GM10847 (cell line): Measurements from ENCODE around the gene HCLS1.

Source experiments
- POLR2A ChIP-seq: IDR thresholded peaks from 2 replicates; pipeline ENCODE4 v1.6.1; 2011; ENCODE audit not compliant: insufficient read length; ENCODE audit errors: extremely low read depth

HCLS1 gene

GRCh38 chr3:121665488-121665887 lies 4.8 kb upstream of the HCLS1 start:
- no peak for TF ChIP-seq POLR2A

- TF ChIP-seq POLR2A, result no peak
Observed at GRCh38 chr3:121663171-121663847, 2.6 kb upstream of the HCLS1 start.

- no peak for TF ChIP-seq POLR2A
Observed at GRCh38 chr3:121662742-121663141, 2.0 kb upstream of the HCLS1 start.

GRCh38 chr3:121661376-121661775 lies 673 bp upstream of the HCLS1 start:
- TF ChIP-seq POLR2A, result no peak

- no peak for TF ChIP-seq POLR2A
Observed at GRCh38 chr3:121659586-121659985, 1.1 kb downstream of the HCLS1 start.

GRCh38 chr3:121658716-121659435 lies 1.8 kb downstream of the HCLS1 start:
- no peak for TF ChIP-seq POLR2A

GRCh38 chr3:121654493-121655385 lies 6.0 kb downstream of the HCLS1 start:
- no peak for TF ChIP-seq POLR2A

- TF ChIP-seq POLR2A, result no peak
Observed at GRCh38 chr3:121651684-121652083, 9.0 kb downstream of the HCLS1 start.

GRCh38 chr3:121649645-121650044 lies 11.1 kb downstream of the HCLS1 start:
- TF ChIP-seq POLR2A, result no peak

GRCh38 chr3:121648219-121648958 lies 12.3 kb downstream of the HCLS1 start:
- TF ChIP-seq POLR2A, result no peak

- TF ChIP-seq POLR2A, result no peak
Observed at GRCh38 chr3:121645054-121645453, 15.6 kb downstream of the HCLS1 start.

- no peak for TF ChIP-seq POLR2A
Observed at GRCh38 chr3:121642601-121643314, 17.9 kb downstream of the HCLS1 start.

- no peak for TF ChIP-seq POLR2A
Observed at GRCh38 chr3:121641127-121641526, 19.6 kb downstream of the HCLS1 start.

- TF ChIP-seq POLR2A, result no peak
Observed at GRCh38 chr3:121637922-121638321, 22.8 kb downstream of the HCLS1 start.

- TF ChIP-seq POLR2A, result no peak
Observed at GRCh38 chr3:121630355-121630754, 30.3 kb downstream of the HCLS1 start.

- no peak for TF ChIP-seq POLR2A
Observed at GRCh38 chr3:121629601-121630000, 31.1 kb downstream of the HCLS1 start.
